Activated gamma-delta T cell treated with anti-CD3 and anti-CD28 coated beads, Interleukin-2, amount 50 U/mL, for 16 hours (primary cell): ENCODE data around the gene ABCC1.
"Not testable (repeated sequence)": the region's sequence is repeated elsewhere in the genome, so short reads cannot be mapped to it uniquely, and the experiment has no call there.

Source experiments
- DNase-seq: peaks from one replicate; pipeline ENCODE4 v3.0.0-alpha.2; 2020; ENCODE audit warnings: low read depth

The ABCC1 gene

GRCh38 chr16:15946257-15947044 is 3.0 kb upstream of the ABCC1 start:
- no peak for DNase-seq

DNA sequence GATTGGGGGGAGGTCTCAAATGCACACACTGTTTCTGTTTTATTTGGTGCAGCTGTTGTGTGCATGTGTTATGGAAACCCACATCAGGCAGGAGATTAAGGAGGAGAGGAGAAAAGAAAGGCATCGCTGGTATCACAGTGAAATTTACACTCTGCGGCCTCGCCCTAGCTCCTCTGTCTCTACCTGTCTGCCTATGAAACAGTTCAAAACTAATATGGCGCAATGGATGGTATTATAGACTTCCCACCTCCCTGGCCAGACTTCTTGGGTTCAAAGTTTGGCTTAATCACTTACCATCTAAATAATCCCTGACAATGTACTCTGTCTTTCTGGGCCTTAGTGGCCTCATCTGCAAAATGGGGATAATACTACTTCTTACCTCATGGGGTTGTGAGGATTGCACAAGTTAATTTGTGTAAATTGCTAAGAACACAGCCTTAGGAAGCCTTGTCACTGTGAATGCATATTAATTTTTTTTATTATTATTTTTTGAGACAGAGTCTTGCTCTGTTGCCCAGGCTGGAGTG is 1.4 kb upstream of the ABCC1 start:
- DNase-seq: no peak

GRCh38 chr16:15948532-15949209 is 745 bp upstream of the ABCC1 start:
- no peak for DNase-seq

GRCh38 chr16:15950161-15950854 is 892 bp downstream of the ABCC1 start:
- peak; percentile 24 for DNase-seq

DNA sequence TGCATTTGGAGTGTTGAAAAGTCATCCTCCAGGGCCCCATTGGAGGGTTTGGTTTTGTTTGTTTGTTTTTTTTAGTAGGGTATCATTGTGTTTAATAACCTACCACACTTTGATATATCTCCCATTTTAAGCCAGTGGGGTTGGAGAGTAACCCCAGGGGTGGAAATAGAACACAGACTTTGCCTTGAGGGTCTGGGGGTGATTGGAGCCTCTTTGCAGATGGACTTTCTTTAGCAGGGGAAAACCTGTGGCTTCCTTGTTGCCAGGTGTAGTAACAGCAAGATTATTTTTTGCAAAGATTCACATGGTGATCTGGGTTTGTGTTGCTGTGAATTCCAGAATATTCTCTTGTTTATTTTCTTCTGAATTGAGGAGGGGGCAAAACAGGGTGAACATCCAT is 1.5 kb downstream of the ABCC1 start:
- DNase-seq: no peak

- no peak for DNase-seq
These were observed 2.4 kb downstream of the ABCC1 start for GRCh38 chr16:15951852-15952251.

DNA sequence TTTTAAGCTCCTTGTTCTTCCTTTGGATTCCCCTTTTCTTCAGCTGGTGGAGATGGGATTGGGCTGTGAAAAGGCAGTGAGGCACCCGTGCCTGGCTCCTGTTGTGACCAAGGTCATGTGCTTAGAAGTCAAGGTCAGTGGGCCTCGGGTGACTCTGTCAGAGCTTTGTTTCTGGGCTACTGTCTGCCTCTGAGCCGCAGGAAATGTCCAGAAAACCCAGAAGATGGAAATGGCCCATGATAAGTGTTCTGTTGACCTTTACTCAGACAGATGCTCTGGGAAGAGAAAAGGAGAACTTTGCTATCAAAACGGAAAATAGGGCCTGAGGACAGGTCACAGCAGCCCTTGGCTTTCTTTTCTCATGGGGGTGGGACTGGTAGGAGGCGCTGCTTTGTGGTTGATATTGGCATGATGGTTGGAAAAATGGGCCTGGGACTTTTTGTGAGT is 2.9 kb downstream of the ABCC1 start:
- no peak for DNase-seq

GRCh38 chr16:15953477-15953876 is 4.1 kb downstream of the ABCC1 start:
- no peak for DNase-seq

DNA sequence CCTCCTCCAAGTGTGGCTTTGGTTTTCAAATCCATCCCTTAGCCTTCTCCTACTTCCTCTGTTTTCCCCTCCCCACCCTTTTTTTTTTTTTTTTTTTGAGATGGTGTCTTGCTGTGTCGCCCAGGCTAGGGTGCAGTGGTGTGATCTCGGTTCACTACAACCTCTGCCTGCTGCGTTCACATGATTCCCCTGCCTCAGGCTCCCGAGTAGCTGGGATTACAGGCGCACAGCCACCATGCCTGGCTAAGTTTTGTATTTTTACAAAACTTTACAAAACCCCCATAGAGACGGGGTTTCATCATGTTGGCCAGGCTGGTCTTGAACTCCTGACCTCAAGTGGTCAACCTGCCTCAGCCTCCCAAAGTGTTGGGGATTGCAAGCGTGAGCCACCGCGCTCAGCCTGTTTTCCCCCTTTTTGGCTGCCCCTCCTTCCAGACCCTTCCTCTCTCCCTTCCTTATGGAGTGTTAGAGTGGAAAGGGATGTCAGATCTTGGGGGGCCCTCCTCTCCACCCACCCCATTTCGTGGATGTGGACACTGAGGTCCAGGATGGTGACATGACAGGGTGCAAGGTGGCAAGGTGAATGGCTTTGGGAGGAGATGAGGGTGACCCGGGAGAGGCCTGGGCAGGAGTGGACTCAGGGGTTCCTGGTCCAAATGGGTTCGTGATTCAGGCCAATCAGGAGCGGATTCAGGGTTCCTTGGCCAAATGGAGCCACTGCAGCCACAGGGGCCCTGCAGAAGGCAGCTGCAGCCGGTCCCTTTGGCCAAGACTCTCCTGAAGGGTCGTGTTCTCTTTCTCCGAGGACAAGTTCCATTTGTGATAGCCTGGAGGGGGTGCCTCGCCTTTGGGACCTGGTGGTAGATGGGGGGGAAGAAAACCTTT is 4.8 kb downstream of the ABCC1 start:
- no peak for DNase-seq

DNA sequence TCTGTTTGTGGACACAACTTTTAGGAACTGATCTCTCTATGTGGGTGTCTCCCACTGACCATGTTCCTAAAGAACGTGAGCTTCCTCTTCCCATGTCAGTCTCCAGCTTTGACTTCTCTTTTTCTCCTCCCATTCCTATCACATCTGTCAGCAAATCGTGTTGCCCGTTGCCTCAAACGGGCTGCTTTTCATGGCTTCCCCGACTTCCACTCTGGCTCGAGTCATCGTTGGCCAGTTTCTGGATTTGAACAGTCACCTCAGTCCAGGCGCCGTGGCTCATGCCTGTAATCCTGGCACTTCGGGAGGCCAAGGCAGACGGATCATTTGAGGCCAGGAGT is 5.4 kb downstream of the ABCC1 start:
- DNase-seq: no peak

DNA sequence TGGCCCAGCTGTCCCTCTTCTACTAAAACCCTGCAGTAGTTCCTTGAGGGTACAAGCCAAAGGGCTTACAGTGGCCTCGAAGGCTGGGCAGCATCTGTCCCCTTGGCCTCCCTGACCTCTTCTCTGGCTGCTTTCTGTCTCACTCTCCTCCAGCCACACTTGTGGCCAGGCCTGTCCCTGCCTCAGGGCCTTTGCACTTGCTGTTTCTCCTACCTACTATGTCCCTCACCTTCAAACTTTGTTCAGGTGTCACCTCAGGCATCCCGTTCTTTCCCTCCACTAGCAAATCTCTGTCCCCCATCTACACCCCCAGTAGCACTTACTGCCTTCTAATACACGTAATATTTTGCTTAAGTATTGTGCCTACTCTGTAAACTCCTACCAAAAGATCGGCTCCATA is 6.0 kb downstream of the ABCC1 start:
- no peak for DNase-seq

DNA sequence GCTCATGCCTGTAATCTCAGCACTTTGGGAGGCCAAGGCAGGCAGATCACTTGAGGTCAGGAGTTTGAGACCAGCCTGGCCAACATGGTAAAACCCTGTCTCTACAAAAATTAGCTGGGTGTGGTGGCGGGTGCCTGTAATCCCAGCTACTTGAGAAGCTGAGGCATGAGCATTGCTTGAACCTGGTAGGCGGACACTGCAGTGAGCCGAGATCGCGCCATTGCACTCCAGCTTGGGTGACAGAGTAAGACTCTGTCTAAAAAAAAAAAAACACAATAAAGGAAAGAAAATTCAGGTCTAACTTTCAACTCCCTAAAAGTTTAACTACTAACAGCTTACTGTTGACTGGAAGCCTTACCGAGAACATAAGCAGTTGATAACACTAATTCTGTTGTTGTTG is 6.7 kb downstream of the ABCC1 start:
- DNase-seq: not testable (repeated sequence)

DNA sequence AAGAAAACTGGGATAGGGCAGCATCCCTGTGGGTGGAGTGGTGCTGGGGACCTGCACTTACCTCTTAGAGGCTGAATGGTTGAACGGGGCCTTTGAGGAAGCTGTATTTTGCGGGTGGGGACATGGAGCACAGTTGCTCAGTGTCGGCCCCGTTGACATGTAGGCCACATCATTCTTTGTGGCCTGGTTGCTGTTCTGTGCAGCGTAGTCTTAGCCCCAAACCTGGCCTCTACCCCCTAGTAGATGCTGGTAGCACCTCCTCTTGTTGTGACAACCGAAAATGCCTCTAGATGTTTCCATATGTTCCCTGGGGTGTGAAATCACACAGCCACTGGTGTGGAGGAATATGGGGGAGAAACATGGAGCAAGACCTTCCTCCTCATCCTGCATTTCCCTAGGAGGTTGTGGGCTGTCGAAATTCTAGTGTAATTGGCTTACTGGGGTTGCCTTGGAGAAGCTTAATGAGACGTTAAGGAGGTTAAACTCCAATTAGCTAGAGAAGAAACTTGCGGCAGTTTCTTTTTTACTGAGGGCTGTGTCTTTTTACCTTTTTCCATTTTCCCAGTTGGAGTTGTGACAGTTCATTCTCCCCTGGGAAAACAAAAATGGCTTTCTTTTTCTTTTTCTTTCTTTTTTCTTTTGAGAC is 9.4 kb downstream of the ABCC1 start:
- no peak for DNase-seq

GRCh38 chr16:15960124-15960971 is 10.9 kb downstream of the ABCC1 start:
- DNase-seq: no peak

GRCh38 chr16:15961060-15961511 is 11.7 kb downstream of the ABCC1 start:
- peak; percentile 61 for DNase-seq

DNA sequence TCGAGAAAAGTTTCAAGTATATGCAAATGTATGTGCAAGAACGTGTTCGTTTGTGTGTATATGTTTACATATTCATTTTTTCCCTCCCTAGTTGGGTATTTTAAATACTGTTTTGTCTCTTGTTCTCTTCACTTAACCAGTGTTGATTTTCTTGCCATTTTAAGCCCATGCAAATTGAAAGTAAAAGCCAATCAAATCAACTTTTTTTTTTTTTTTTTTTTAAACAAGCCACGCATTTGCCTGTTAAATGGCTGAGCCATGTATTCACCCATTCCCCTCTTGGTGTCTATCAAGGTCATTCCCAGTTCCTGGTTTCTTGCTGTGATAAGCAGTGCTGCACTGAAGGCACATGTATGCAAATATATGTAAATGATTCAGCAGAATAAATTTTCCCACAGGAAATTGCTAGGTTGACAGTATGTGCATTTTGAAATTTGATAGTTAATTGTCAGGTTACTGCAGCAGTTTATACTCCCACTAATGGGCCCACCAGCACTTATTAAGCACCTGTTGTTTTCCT is 12.2 kb downstream of the ABCC1 start:
- no peak for DNase-seq

GRCh38 chr16:15963307-15963910 is 14.0 kb downstream of the ABCC1 start:
- no peak for DNase-seq

- no peak for DNase-seq
These were observed 17.0 kb downstream of the ABCC1 start for GRCh38 chr16:15966420-15966819.

DNA sequence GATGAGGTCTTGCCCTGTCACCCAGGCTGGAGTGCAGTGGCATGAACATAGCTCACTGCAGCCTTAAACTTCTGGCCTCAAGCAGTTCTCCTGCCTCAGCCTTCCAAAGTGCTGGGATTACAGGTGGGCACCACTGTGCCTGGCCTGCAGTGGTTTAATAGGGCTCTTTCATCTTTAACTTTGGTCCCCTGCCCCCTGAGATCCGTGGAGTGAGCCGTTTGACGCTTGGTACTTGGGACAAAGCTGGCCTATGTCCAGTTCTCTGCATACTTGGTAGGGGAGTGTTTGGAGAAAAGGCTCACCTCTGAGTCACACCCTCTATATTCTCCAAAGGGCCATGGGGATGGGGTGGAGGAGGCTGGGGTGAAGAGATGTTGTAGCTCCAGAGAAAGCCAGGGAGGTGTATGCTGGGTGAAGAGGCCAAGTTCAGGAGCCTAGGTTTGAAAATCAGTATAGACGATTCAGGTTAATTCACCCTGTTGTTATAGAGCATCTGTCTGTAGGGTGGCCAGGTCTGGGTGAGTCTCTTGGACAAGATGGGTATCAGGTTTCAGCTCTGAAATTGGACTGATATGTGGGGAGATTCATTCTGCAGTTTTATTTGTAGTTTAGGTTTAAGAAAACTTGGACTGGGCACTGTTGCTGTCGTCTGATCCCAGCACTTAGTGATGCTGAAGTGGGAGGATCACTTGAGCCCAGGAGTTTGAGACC is 17.6 kb downstream of the ABCC1 start:
- no peak for DNase-seq
